GM20000 (cell line): Measurements from ENCODE around the gene PRKAG2.

Experiments
- DNase-seq: peaks from one replicate; pipeline ENCODE4 v3.0.0; 2012; ENCODE audit warnings: low spot score
- CTCF ChIP-seq: IDR thresholded peaks from 2 replicates; pipeline ENCODE4 v1.5.1; 2012; ENCODE audit warnings: mild to moderate bottlenecking, control low read depth; ENCODE audit errors: extremely low read depth, missing control alignments

Gene PRKAG2

DNA sequence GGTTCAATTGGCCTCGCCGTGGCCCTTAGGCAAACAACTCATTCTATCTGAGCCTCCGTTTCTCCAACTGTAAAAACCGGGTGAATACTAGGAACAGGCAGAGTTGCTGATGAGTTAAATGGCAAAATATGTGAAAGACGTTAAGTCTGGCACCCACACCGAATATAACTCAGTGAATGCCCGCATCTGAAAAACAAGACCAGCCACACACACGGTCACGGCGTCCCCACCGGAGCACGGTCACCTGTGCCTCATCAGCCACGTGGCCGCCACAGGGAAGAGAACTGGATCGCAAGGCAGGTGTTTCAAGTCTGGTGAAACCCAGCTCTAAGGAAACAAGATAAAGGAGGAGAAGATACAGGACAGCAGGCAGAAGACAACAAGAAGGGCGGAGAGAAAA is 20.4 kb downstream of the PRKAG2 start:
- DNase-seq: no peak
- TF ChIP-seq CTCF: no peak

GRCh38 chr7:151856098-151856497 is 20.8 kb downstream of the PRKAG2 start:
- TF ChIP-seq CTCF: no peak
- no peak for DNase-seq

DNA sequence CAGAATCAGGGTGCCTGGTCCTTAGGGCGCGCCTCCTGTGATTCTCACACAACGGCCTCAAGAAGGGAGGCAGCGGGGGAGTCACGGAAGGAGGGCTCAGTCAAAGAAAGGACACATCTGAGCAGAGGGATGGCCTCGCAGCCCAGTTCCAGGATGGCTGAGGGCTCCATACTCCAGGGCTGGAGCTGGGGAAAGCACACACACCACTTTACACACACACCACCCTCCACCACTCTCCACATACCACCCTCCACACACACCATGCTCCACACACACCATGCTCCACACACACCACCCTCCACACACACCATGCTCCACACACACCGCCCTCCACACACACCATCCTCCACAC is 22.2 kb downstream of the PRKAG2 start:
- TF ChIP-seq CTCF: no peak
- DNase-seq: no peak

- no peak for TF ChIP-seq CTCF
- DNase-seq: no peak
These were observed 22.8 kb downstream of the PRKAG2 start for GRCh38 chr7:151853896-151854719.

DNA sequence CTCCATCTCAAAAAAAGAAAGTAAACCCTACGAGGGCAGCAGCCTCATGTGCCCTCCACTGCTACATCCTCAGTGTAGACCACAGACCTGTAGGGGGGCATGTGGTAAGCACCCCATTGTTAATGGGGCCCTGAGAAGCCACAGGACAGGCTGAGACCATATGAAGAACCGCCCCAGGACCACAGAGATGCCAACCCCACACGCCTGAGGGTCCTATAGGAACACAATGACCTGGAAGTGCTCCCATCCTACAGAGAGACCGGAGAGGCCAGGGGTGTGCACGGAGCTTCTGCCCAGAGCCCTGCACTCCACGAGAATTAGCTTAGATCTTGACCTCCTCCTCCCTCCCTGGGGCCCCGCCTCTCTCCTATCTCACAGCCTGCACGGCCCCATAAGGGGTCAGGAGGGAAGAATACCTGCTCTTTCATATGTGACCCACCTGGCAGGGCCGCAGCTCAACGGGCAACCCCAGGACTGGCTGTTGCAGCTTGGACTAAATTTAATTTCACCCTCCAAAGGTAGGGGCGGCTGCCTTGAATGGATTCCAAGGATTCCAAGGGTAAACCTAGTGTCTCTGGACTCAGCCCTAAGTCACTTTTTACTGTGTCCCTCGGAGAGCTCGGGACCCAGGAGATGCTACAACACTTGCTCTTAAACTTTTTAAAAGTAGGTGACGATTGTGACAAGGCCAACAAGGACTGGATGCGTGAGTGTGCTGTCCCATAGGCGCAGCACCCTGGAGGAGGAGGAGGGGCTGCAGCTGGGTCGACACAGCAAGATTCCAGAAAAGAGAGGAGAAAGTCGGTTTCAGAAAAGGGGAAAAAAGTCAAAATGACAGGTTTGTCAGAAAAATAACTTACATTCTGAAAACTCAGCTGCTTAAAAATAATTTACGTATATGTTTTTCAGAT is 24.2 kb downstream of the PRKAG2 start:
- TF ChIP-seq CTCF: no peak
- DNase-seq: no peak

DNA sequence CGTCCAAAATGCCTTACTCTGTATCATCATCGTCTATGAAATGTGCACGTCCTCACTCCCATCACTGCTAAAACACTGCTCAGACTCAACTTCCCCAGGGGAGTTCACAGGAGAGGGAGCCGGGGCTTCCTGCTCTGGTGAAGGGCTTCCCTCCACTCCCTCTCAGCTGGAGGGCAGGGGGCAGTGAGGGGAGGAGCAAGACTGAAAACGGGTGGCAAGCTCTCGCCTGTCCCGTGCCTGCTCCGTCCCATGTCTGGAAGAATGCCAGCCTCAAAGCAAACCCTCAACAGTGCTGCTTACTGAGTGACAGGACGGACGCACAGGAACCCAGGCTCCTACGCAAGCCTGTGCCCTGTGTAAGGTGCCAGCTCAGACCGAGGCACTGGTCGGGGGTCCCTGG is 25.1 kb downstream of the PRKAG2 start:
- TF ChIP-seq CTCF: no peak
- no peak for DNase-seq

DNA sequence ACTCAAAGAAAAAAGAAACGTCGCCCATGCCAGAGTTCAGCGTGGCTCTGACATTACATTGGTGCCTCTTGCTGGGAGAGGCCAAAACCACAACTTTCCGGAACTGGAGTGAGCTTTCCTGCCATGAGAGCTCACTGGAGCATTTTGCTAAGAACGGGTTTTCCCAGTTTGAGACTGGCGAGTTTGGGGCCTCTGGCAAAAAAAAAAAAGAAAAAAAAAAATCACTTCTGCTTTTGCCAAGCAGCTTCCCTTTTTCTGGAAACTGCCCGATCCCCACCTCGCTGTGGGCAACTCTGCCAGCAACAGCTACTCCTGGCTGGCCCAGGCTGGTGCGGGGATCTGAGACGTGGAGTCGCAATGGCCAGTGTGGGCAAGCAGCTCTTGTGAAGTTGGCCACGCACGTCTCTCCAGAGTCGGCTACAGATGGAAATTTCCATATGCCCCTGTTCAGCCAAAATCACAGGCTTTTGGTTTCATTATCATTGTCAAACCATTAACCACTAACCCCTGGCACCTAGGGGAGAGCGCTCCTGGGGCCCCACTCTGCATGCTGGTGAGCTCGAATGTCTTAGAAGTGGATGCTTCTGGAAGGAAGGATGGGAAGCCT is 25.7 kb downstream of the PRKAG2 start:
- DNase-seq: no peak
- TF ChIP-seq CTCF: no peak
